ENCODE measurements around the gene PRICKLE4. TPM values are rescaled to one million over a fixed set of nuclear protein-coding genes. Genes with fewer than 3 reads are reported as not detected.

PRICKLE4 gene
- total RNA-seq (2022; extraction: Qiagen RNA extraction) = 0.70 to 1.2 TPM (median 0.92 TPM) in 5 replicates

GRCh38 chr6:41780551-41781365 lies at the start of gene PRICKLE4:
TSS of gene PRICKLE4 (plus strand) at chr6:41780782. CDS start at chr6:41783474, 2,692 bp downstream.

GRCh38 chr6:41735427-41736185 lies 45.0 kb upstream of the PRICKLE4 start, which contains the start of gene TFEB:
TSS of gene TFEB (minus strand) at chr6:41735608. CDS start at chr6:41691213, 44,395 bp downstream.

GRCh38 chr6:41747256-41748101 lies 33.1 kb upstream of the PRICKLE4 start, which contains the start of gene PGC:
TSS of gene PGC (minus strand) at chr6:41747397. CDS start at chr6:41747334, 63 bp downstream.

DNA sequence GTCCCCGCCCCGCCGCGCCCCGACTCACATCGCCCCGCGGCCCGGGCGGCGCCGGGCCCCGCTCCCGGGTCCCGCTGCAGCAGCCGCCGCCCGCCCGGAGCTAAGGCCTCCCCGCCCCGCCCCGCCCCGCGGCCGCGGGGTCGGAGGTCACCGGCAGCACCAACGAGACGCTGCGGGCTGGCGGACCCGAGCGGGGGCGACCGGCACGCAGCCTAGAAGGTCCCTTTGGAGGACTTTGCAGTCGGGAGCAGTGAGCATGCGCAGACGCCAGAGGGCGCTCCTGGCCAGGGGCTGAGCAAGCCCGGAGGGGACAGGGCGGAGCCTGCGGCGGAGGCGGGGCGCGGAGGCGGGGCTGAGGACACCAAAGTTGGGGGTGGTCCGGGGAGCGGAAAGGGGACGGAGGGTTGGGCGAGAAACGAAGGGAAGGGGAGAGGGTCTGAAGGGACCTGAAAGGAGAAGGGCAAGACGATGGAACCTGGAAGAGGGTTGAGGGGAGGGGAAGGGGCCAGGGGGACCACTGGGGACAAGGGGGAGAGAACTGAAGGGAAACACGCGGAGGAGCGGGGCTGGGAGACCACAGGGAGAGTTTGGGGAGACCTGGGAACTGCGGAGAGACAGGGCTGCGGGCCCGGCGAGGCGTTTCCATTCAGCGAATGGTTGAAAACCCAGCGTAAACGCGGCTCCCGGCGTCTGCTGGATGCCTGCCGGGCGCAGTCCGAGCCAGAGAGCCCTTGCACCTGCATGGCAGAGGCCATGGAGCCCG lies 613 bp upstream of the PRICKLE4 start, which contains the start of gene FRS3:
TSS of gene FRS3 (minus strand) at position 113 of the 763 bp plus-strand sequence. CDS start 2,913 bp downstream, outside the sequence.

GRCh38 chr6:41787219-41787917 lies 6.8 kb downstream of the PRICKLE4 start, which contains the start of gene TOMM6:
TSS of gene TOMM6 (plus strand) at chr6:41787694. CDS start at chr6:41787698, 4 bp downstream.

Other genes starting within 250 kb of the PRICKLE4 start
- 20.2 to 26.3 TPM (median 23.8 TPM) in 5 replicates for gene FOXP4, start 234.4 kb upstream of the PRICKLE4 start, total RNA-seq (2022; extraction: Qiagen RNA extraction)
- gene MDFI, start 142.3 kb upstream of the PRICKLE4 start, total RNA-seq (2022; extraction: Qiagen RNA extraction) = 0.56 to 0.85 TPM (median 0.67 TPM) in 5 replicates
- 8.0 to 9.8 TPM (median 8.4 TPM) in 5 replicates for gene TFEB, start 45.2 kb upstream of the PRICKLE4 start, total RNA-seq (2022; extraction: Qiagen RNA extraction)
- gene PGC, start 33.4 kb upstream of the PRICKLE4 start, total RNA-seq (2022; extraction: Qiagen RNA extraction) = 0.08 to 0.14 TPM (median 0.12 TPM) in 3 of 5 replicates, not detected in the others
- gene FRS3, start 882 bp upstream of the PRICKLE4 start, total RNA-seq (2022; extraction: Qiagen RNA extraction) = 2.0 to 2.8 TPM (median 2.2 TPM) in 5 replicates
- 281 to 324 TPM (median 298 TPM) in 5 replicates for gene TOMM6, start 6.9 kb downstream of the PRICKLE4 start, total RNA-seq (2022; extraction: Qiagen RNA extraction)
- 0.91 to 1.4 TPM (median 1.1 TPM) in 5 replicates for gene USP49, start 114.6 kb downstream of the PRICKLE4 start, total RNA-seq (2022; extraction: Qiagen RNA extraction)
- gene MED20, start 140.4 kb downstream of the PRICKLE4 start, total RNA-seq (2022; extraction: Qiagen RNA extraction) = 13.2 to 20.7 TPM (median 14.9 TPM) in 5 replicates
- 38.5 to 49.8 TPM (median 40.9 TPM) in 5 replicates for gene BYSL, start 140.7 kb downstream of the PRICKLE4 start, total RNA-seq (2022; extraction: Qiagen RNA extraction)
- gene CCND3, start 161.0 kb downstream of the PRICKLE4 start, total RNA-seq (2022; extraction: Qiagen RNA extraction) = 121 to 173 TPM (median 155 TPM) in 5 replicates